GM18505 (cell line): ENCODE results near the gene DOC2B.

ENCODE experiments used
- ATAC-seq: cut with Tn5 transposase; IDR thresholded peaks from one replicate; pipeline ENCODE4 v1.9.1; 2021; ENCODE audit not compliant: unreplicated experiment
- POLR2A ChIP-seq: IDR thresholded peaks from 4 replicates; pipeline ENCODE4 v1.6.1; 2011; ENCODE audit warnings: borderline replicate concordance; ENCODE audit not compliant: insufficient read depth, insufficient read length; ENCODE audit errors: extremely low read depth

Gene DOC2B

GRCh38 chr17:187130-187529 is 5.7 kb upstream of the DOC2B start:
- ATAC-seq = no peak
- TF ChIP-seq POLR2A = no peak

GRCh38 chr17:185445-186138 is 4.1 kb upstream of the DOC2B start:
- TF ChIP-seq POLR2A = no peak

GRCh38 chr17:183021-183420 is 1.6 kb upstream of the DOC2B start:
- ATAC-seq = no peak
- TF ChIP-seq POLR2A = no peak

More at GRCh38 chr17:185445-186138, 4.1 kb upstream of the DOC2B start:
- ATAC-seq = no peak

- no peak for TF ChIP-seq POLR2A
- ATAC-seq = no peak
Observed at GRCh38 chr17:182050-182751, 751 bp upstream of the DOC2B start.

GRCh38 chr17:180381-181244 is 837 bp downstream of the DOC2B start:
- no peak for TF ChIP-seq POLR2A
- no peak for ATAC-seq

GRCh38 chr17:179781-180380 is 1.6 kb downstream of the DOC2B start:
- ATAC-seq = no peak
- no peak for TF ChIP-seq POLR2A

GRCh38 chr17:179066-179432 is 2.4 kb downstream of the DOC2B start:
- no peak for TF ChIP-seq POLR2A
- no peak for ATAC-seq

GRCh38 chr17:178292-179065 is 3.0 kb downstream of the DOC2B start:
- ATAC-seq = no peak
- TF ChIP-seq POLR2A = no peak

- TF ChIP-seq POLR2A = no peak
- no peak for ATAC-seq
Observed at GRCh38 chr17:177762-178161, 3.7 kb downstream of the DOC2B start.

GRCh38 chr17:177155-177554 is 4.3 kb downstream of the DOC2B start:
- TF ChIP-seq POLR2A = no peak
- no peak for ATAC-seq

GRCh38 chr17:173166-173911 is 8.1 kb downstream of the DOC2B start:
- no peak for TF ChIP-seq POLR2A
- no peak for ATAC-seq

GRCh38 chr17:172401-172800 is 9.0 kb downstream of the DOC2B start:
- TF ChIP-seq POLR2A = no peak
- no peak for ATAC-seq
